Measurements from ENCODE around the gene SRCIN1.

The SRCIN1 gene

GRCh38 chr17:38565853-38566665 lies 39.7 kb downstream of the SRCIN1 start:
- DNase-seq (ENCODE audit: low read depth in 1 of 2, low spot score in 1 of 2), result no peak

- no peak for DNase-seq (ENCODE audit: low read depth in 1 of 2, low spot score in 1 of 2)
Measured at GRCh38 chr17:38564869-38565268, 40.9 kb downstream of the SRCIN1 start.

GRCh38 chr17:38564254-38564837 lies 41.4 kb downstream of the SRCIN1 start:
- DNase-seq (ENCODE audit: low read depth in 1 of 2, low spot score in 1 of 2), result no peak

- DNase-seq (ENCODE audit: low read depth in 1 of 2, low spot score in 1 of 2), result no peak
Measured at GRCh38 chr17:38563362-38564253, 42.1 kb downstream of the SRCIN1 start.

GRCh38 chr17:38562903-38563302 lies 42.8 kb downstream of the SRCIN1 start:
- DNase-seq (ENCODE audit: low read depth in 1 of 2, low spot score in 1 of 2), result no peak

GRCh38 chr17:38562215-38562569 lies 43.6 kb downstream of the SRCIN1 start:
- DNase-seq (ENCODE audit: low read depth in 1 of 2, low spot score in 1 of 2), result no peak

- no peak for DNase-seq (ENCODE audit: low read depth in 1 of 2, low spot score in 1 of 2)
Measured at GRCh38 chr17:38561416-38562214, 44.1 kb downstream of the SRCIN1 start.

GRCh38 chr17:38560503-38561318 lies 45.0 kb downstream of the SRCIN1 start:
- DNase-seq (ENCODE audit: low read depth in 1 of 2, low spot score in 1 of 2), result no peak

- DNase-seq (ENCODE audit: low read depth in 1 of 2, low spot score in 1 of 2), result no peak
Measured at GRCh38 chr17:38559880-38560230, 45.9 kb downstream of the SRCIN1 start.

GRCh38 chr17:38559051-38559879 lies 46.5 kb downstream of the SRCIN1 start:
- DNase-seq (ENCODE audit: low read depth in 1 of 2, low spot score in 1 of 2), result peak; percentile 76 to 90

GRCh38 chr17:38558728-38559050 lies 47.1 kb downstream of the SRCIN1 start:
- DNase-seq (ENCODE audit: low read depth in 1 of 2, low spot score in 1 of 2), result no peak

GRCh38 chr17:38557836-38558727 lies 47.7 kb downstream of the SRCIN1 start:
- DNase-seq (ENCODE audit: low read depth in 1 of 2, low spot score in 1 of 2), result peak; percentile 78 to 86

GRCh38 chr17:38557396-38557795 lies 48.4 kb downstream of the SRCIN1 start:
- no peak for DNase-seq (ENCODE audit: low read depth in 1 of 2, low spot score in 1 of 2)

GRCh38 chr17:38556239-38556638 lies 49.5 kb downstream of the SRCIN1 start:
- no peak for DNase-seq (ENCODE audit: low read depth in 1 of 2, low spot score in 1 of 2)

- DNase-seq (ENCODE audit: low read depth in 1 of 2, low spot score in 1 of 2), result no peak
Measured at GRCh38 chr17:38554430-38555350, 51.1 kb downstream of the SRCIN1 start.

GRCh38 chr17:38552343-38552742 lies 53.4 kb downstream of the SRCIN1 start:
- DNase-seq (ENCODE audit: low read depth in 1 of 2, low spot score in 1 of 2), result no peak

- no peak for DNase-seq (ENCODE audit: low read depth in 1 of 2, low spot score in 1 of 2)
Measured at GRCh38 chr17:38551121-38551520, 54.6 kb downstream of the SRCIN1 start.

Measured in stimulated activated CD4-positive, alpha-beta T cell treated with anti-CD3 and anti-CD28 coated beads, Interleukin-15, amount 100 ng/mL, for 1 hour (primary cell).